K562 (cell line): ENCODE measurements around the gene DNAH3. TPM values are rescaled to one million over a fixed set of nuclear protein-coding genes. Genes with fewer than 3 reads are reported as not detected.

ENCODE experiments used
- ATAC-seq: fragments of 200-7000 bp; cut with Tn5 transposase; 3 replicates; pipeline ENCODE4 v1.9.1; 2020; ENCODE audit warnings: moderate library complexity
- BruUV-seq: library from RNA; stranded (reverse); fragments of 400-500 nt; replicated peaks from 2 replicates; lab custom pipeline; 2021; lab: Mats Ljungman, UMichigan
- CTCF ChIA-PET: fragments of 300-600 bp; formaldehyde crosslinking; extraction: SDS; loops from one replicate; lab custom pipeline; 2021; ENCODE audit warnings: low intra/inter-chr PET ratio; lab: Yijun Ruan, JAX
- POLR2A ChIA-PET: fragments of 300-600, 350-650 bp; sonication (Branson Sonifier 250); formaldehyde crosslinking; extraction: SDS; loops from one replicate; lab custom pipeline; 2021; ENCODE audit warnings: antibody characterized with exemption, inconsistent platforms; lab: Yijun Ruan, JAX
- DNase-seq, 4 experiments: peaks; one replicate each; pipeline versions ENCODE4 v3.0.0 to v3.0.0-alpha.2; 2011 to 2018; ENCODE audit warnings: low spot score in 3 of 4, mixed read lengths in 3 of 4; ENCODE audit errors: extremely low read depth in 1 of 4
- FAIRE-seq: peaks from 2 replicates; lab custom pipeline; 2011; peaks lifted over from hg19 to GRCh38; lab: Jason Lieb, UNC
- H2AFZ ChIP-seq: 2 replicates; pipeline ENCODE4 v1.6.0; 2011; ENCODE audit warnings: low read depth, low read length, control low read depth, inconsistent platforms
- H3K27ac ChIP-seq: fragments of 200-600 bp; 3 replicates; pipeline ENCODE4 v1.8.0; 2011; ENCODE audit warnings: low read depth, mild to moderate bottlenecking, control low read depth, inconsistent platforms, low read length, moderate library complexity, mixed read lengths; ENCODE audit errors: extremely low read depth
- H3K27me3 ChIP-seq, 2 experiments: fragments of 300-600 bp in 1 of 2; 2 replicates in 1 of 2; 3 replicates in 1 of 2; pipeline versions ENCODE4 v1.6.0 to v1.8.0; 2011; ENCODE audit warnings: inconsistent platforms in 2 of 2, low read length in 2 of 2, mild to moderate bottlenecking in 1 of 2, mixed read lengths in 1 of 2, moderate library complexity in 1 of 2; ENCODE audit not compliant: control insufficient read depth in 2 of 2, insufficient read depth in 2 of 2
- H3K36me3 ChIP-seq: fragments of 300-600 bp; 3 replicates; pipeline ENCODE4 v1.8.0; 2011; ENCODE audit warnings: mild to moderate bottlenecking, low read length, inconsistent platforms; ENCODE audit not compliant: control insufficient read depth, insufficient read depth
- H3K4me1 ChIP-seq, 2 experiments: fragments of 200-600 bp in 1 of 2; replicated peaks in 1 of 2; 2 replicates in 1 of 2; 3 replicates in 1 of 2; pipeline versions ENCODE4 v1.5.1 to v1.8.0; 2011; ENCODE audit warnings: inconsistent platforms in 2 of 2, low read length in 2 of 2, mild to moderate bottlenecking in 1 of 2, mixed read lengths in 1 of 2, moderate library complexity in 1 of 2; ENCODE audit not compliant: control insufficient read depth in 2 of 2, insufficient read depth in 2 of 2
- H3K4me2 ChIP-seq: 2 replicates; pipeline ENCODE4 v1.6.1; 2011; ENCODE audit warnings: low read length, control low read depth, inconsistent platforms, mixed read lengths; ENCODE audit not compliant: insufficient read depth
- H3K4me3 ChIP-seq: fragments of 200-600 bp; sonication (generic), shearing (Covaris generic); 2 replicates; pipeline ENCODE4 v1.5.1; 2016; ENCODE audit warnings: control low read depth, inconsistent platforms
- H3K79me2 ChIP-seq: fragments of 200-600 bp; 3 replicates; pipeline ENCODE4 v1.8.0; 2011; ENCODE audit warnings: low read length, inconsistent platforms; ENCODE audit not compliant: control insufficient read depth, insufficient read depth
- H3K9ac ChIP-seq, 2 experiments: 2 replicates each; pipeline versions ENCODE4 v1.6.0 to v1.6.1; 2011; ENCODE audit warnings: low read depth in 2 of 2, low read length in 2 of 2, control low read depth in 1 of 2, inconsistent platforms in 1 of 2, mild to moderate bottlenecking in 1 of 2, mixed read lengths in 1 of 2; ENCODE audit not compliant: insufficient read depth in 1 of 2
- H3K9me1 ChIP-seq: one replicate; pipeline ENCODE4 v1.6.0; 2011; ENCODE audit warnings: inconsistent platforms, mild to moderate bottlenecking, low read length, moderate library complexity; ENCODE audit not compliant: control insufficient read depth, insufficient read depth
- H3K9me3 ChIP-seq: replicated peaks from 2 replicates; pipeline ENCODE4 v1.5.1; 2011; ENCODE audit warnings: low read depth, low read length, inconsistent platforms; ENCODE audit not compliant: control insufficient read depth, insufficient read depth
- H4K20me1 ChIP-seq: replicated peaks from 2 replicates; pipeline ENCODE4 v1.6.1; 2011; ENCODE audit warnings: low read length, inconsistent platforms, mixed read lengths; ENCODE audit not compliant: control insufficient read depth, insufficient read depth
- PHTF2 ChIP-seq: fragments of 250-450 bp; sonication (Bioruptor Pico); IDR thresholded peaks from 2 replicates; pipeline ENCODE4 v1.5.0; 2021; ENCODE audit warnings: mild to moderate bottlenecking
- ZNF644 ChIP-seq: fragments of 200-800 bp; sonication (Bioruptor generic); IDR thresholded peaks from 2 replicates; pipeline ENCODE4 v1.6.1; 2016; ENCODE audit warnings: low read depth, missing genetic modification characterization, missing compliant biosample characterization
- WGBS: fragments of 100-300 bp; shearing (Covaris generic); methylation state at CpG from one replicate; pipeline ENCODE4 v1.1.6; 2016; ENCODE audit warnings: low coverage, mixed read lengths; ENCODE audit not compliant: insufficient coverage; ENCODE audit errors: missing lambda C conversion rate; 5-methylcytosine and 5-hydroxymethylcytosine counted together
- in situ Hi-C: fragments of 300-500 bp; cut with MboI; formaldehyde crosslinking; loops from 4 replicates; pipeline ENCODE4 v1.15.0; 2018; ENCODE audit warnings: inconsistent platforms, mixed read lengths
- intact Hi-C: fragments of 100-400 bp; cut with micrococcal nuclease; formaldehyde crosslinking; loops from 2 replicates; pipeline ENCODE4 v1.14.2; 2022
- polyA plus RNA-seq, 8 experiments: library from polyadenylated mRNA; depleted of rRNA in 4 of 8; stranded (reverse) in 5 of 8; unstranded in 3 of 8; fragments of >200 nt; fragmentation: Nextera tagmentation in 2 of 8; fragmentation: Illumina TruSeq in 1 of 8; extraction: Ambion mirVana in 2 of 8; extraction: Trizol in 1 of 8; gene quantifications; 2 replicates each; pipeline versions ENCODE4 v1.2.1 to v1.2.3, GENCODE V29; 2011 to 2014; ENCODE audit warnings: inconsistent platforms in 1 of 8, missing spikeins in 1 of 8
- total RNA-seq, 7 experiments: library from RNA; depleted of rRNA in 6 of 7; stranded (reverse); fragments of >200 nt in 6 of 7; fragmentation: Illumina TruSeq in 2 of 7; extraction: Trizol in 2 of 7; gene quantifications; 2 replicates each; pipeline versions ENCODE4 v1.2.1 to v1.2.3, GENCODE V29; 2011 to 2021; ENCODE audit warnings: low replicate concordance in 1 of 7
- TF ChIP-seq, protein P1 (sequence below), 2 experiments: IDR thresholded peaks; 2 replicates each; pipeline ENCODE4 v1.6.1; 2012; ENCODE audit warnings: improper control_type of control experiment in 2 of 2, low read depth in 2 of 2, low read length in 2 of 2, borderline replicate concordance in 1 of 2

The DNAH3 gene
- total and polyA plus RNA-seq, 9 of the 15 experiments (the other 6 are each of a cell fraction or from before 2014, with no cell fraction given), result 0.32 to 0.84 (median 0.44) TPM

DNA sequence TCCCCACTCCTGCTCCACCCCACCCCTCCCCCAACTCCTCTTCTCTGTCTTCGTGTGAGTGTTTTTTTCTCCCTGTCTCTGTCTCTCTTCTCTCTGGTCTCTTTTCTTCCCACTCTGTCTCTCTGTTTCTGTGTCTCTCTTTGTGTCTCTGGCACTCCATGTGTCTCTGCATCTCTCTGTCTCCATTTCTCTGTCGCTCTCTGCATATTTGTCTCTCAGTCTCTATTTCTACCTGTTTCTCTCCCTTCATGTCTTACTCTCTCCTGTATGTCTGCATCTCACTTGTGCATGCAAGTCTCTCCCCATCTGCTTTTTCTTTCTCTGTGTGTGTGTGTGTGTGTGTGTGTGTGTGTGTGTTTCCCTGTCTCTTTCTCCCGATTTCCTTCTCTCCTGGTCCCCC is 181.9 kb downstream of the DNAH3 start:
- intact Hi-C loops, result no loop called here
- CTCF ChIA-PET, result no interaction called here

More for the DNA sequence above, 181.9 kb downstream of the DNAH3 start:
- no peak overlapping the region for H3K4me2 ChIP-seq
- 0% methylated on average over 1 of the region's 3 CpGs for WGBS
- no peaks in the 10 kb centered on the region for H3K79me2 ChIP-seq
- POLR2A ChIA-PET, result interaction anchor here (1.1 kb wide), 1 partner anchor 68 kb away, joined by 4 read pairs; the partner anchor contains the start of gene LYRM1
- H3K9ac ChIP-seq, result no peak overlapping the region
- DNase-seq (no peak), FAIRE-seq (no peak), ATAC-seq (no peak)
- in situ Hi-C loops, result no loop called here
- no peak overlapping the region for H3K27ac ChIP-seq
- H3K9me3 ChIP-seq, result no peaks in the 10 kb centered on the region; the same call in none of the 2 replicates
- no peaks in the 10 kb centered on the region; the same call in 1 of the 2 replicates for H4K20me1 ChIP-seq
- no peaks in the 10 kb centered on the region for H3K36me3 ChIP-seq
- no peaks in the 10 kb centered on the region for H3K9me1 ChIP-seq
- H3K4me1 ChIP-seq, result no peaks in the 10 kb centered on the region; a peak in 1 of 5 replicates
- peaks cover 31 to 65% of the 10 kb centered on the region in 2 experiments for H3K27me3 ChIP-seq
- H2AFZ ChIP-seq, result no peak overlapping the region
- TF ChIP-seq PHTF2, result no peak
- TF ChIP-seq, protein P1, sequence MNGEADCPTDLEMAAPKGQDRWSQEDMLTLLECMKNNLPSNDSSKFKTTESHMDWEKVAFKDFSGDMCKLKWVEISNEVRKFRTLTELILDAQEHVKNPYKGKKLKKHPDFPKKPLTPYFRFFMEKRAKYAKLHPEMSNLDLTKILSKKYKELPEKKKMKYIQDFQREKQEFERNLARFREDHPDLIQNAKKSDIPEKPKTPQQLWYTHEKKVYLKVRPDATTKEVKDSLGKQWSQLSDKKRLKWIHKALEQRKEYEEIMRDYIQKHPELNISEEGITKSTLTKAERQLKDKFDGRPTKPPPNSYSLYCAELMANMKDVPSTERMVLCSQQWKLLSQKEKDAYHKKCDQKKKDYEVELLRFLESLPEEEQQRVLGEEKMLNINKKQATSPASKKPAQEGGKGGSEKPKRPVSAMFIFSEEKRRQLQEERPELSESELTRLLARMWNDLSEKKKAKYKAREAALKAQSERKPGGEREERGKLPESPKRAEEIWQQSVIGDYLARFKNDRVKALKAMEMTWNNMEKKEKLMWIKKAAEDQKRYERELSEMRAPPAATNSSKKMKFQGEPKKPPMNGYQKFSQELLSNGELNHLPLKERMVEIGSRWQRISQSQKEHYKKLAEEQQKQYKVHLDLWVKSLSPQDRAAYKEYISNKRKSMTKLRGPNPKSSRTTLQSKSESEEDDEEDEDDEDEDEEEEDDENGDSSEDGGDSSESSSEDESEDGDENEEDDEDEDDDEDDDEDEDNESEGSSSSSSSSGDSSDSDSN (IDR thresholded peaks at IDR 0.05; ENCODE audit: borderline replicate concordance in 1 of 2, low read depth in 2 of 2, low read length in 2 of 2), result no peak
- no peak for TF ChIP-seq ZNF644 (tag)
- TF ChIP-seq, all 486 proteins: peak for 0
- BruUV-seq, result no TSS peak
- no peak overlapping the region for H3K4me3 ChIP-seq
